B cell (primary cell): ENCODE data around the gene CNTNAP2. TPM values are rescaled to one million over a fixed set of nuclear protein-coding genes. Genes with fewer than 3 reads are reported as not detected.

Experiments used
- ATAC-seq: fragments of 200-7000 bp; cut with Tn5 transposase; one replicate; pipeline ENCODE4 v1.10.0; 2021; ENCODE audit warnings: low read depth, mild to moderate bottlenecking, moderate number of reproducible peaks, moderate library complexity
- CTCF ChIA-PET: fragments of 350-600 bp; sonication (Branson Sonifier 250); formaldehyde crosslinking; loops from one replicate; lab custom pipeline; 2021; ENCODE audit warnings: antibody characterized with exemption, inconsistent platforms; lab: Charles Lee
- POLR2A ChIA-PET: fragments of 350-600 bp; sonication (Branson Sonifier 250); formaldehyde crosslinking; loops from one replicate; lab custom pipeline; 2021; ENCODE audit warnings: antibody characterized with exemption; lab: Charles Lee
- DNase-seq: peaks from one replicate; pipeline ENCODE4 v3.0.0; 2013
- H2AFZ ChIP-seq: 2 replicates; pipeline ENCODE4 v1.6.1; 2012; ENCODE audit warnings: mild to moderate bottlenecking, low read depth, low read length; ENCODE audit not compliant: insufficient read depth, poor library complexity, severe bottlenecking
- H3K27ac ChIP-seq, 2 donors: 1 replicate in 1 of 2; 2 replicates in 1 of 2; pipeline ENCODE4 v1.5.1; 2012 to 2013; ENCODE audit warnings: low read length in 2 of 2, mild to moderate bottlenecking in 2 of 2, moderate library complexity in 1 of 2
- H3K27me3 ChIP-seq, 4 experiments: fragments of 200-600 bp in 1 of 4; sonication (generic) in 1 of 4; replicated peaks in 1 of 4; 1 replicate in 2 of 4; 2 replicates in 2 of 4; pipeline versions ENCODE4 v1.6.1 to v1.7.0; 2013 to 2016; ENCODE audit warnings: low read length in 3 of 4, mild to moderate bottlenecking in 2 of 4, mixed read lengths in 1 of 4, moderate library complexity in 1 of 4; ENCODE audit not compliant: insufficient read depth in 4 of 4, control insufficient read depth in 3 of 4; ENCODE audit errors: control extremely low read depth in 1 of 4
- H3K36me3 ChIP-seq, 2 experiments: replicated peaks in 1 of 2; 1 replicate in 1 of 2; 2 replicates in 1 of 2; pipeline versions ENCODE4 v1.6.1 to v1.7.1; 2013; ENCODE audit warnings: low read length in 1 of 2; ENCODE audit not compliant: insufficient read depth in 2 of 2, control insufficient read depth in 1 of 2; ENCODE audit errors: control extremely low read depth in 1 of 2, extremely low read depth in 1 of 2
- H3K4me1 ChIP-seq, 2 donors: fragments of 200-600 bp in 1 of 2; sonication (generic) in 1 of 2; 1 replicate in 1 of 2; 2 replicates in 1 of 2; pipeline versions ENCODE4 v1.5.1 to v1.6.1; 2013 to 2017; ENCODE audit warnings: low read length in 2 of 2; ENCODE audit not compliant: control insufficient read depth in 2 of 2, insufficient read depth in 2 of 2
- H3K4me2 ChIP-seq: replicated peaks from 2 replicates; pipeline ENCODE3; 2012; ENCODE audit warnings: mild to moderate bottlenecking, low read depth, low read length; ENCODE audit not compliant: poor library complexity, severe bottlenecking
- H3K4me3 ChIP-seq, 5 experiments: fragments of 200-600 bp in 1 of 5; sonication (generic) in 1 of 5; 1 replicate in 3 of 5; 2 replicates in 2 of 5; pipeline versions ENCODE4 v1.5.1 to v1.7.0; 2011 to 2016; ENCODE audit warnings: low read length in 4 of 5, mild to moderate bottlenecking in 4 of 5, low read depth in 2 of 5, control low read depth in 1 of 5, moderate library complexity in 1 of 5; ENCODE audit not compliant: insufficient read depth in 1 of 5; ENCODE audit errors: control extremely low read depth in 1 of 5, extremely low read depth in 1 of 5
- H3K79me2 ChIP-seq: fragments of 200-600 bp; sonication (generic); one replicate; pipeline ENCODE4 v1.6.0; 2016; ENCODE audit warnings: low read length; ENCODE audit not compliant: control insufficient read depth, insufficient read depth
- H3K9ac ChIP-seq: fragments of 200-600 bp; sonication (generic); 2 replicates; pipeline ENCODE4 v1.6.1; 2017; ENCODE audit warnings: mild to moderate bottlenecking, low read length, moderate library complexity
- H3K9me3 ChIP-seq, 3 donors: one replicate each; pipeline versions ENCODE4 v1.6.1 to v1.7.1; 2013; ENCODE audit warnings: low read length in 2 of 3; ENCODE audit not compliant: control insufficient read depth in 2 of 3, insufficient read depth in 1 of 3; ENCODE audit errors: control extremely low read depth in 1 of 3
- H4K20me1 ChIP-seq: 2 replicates; pipeline ENCODE4 v1.6.0; 2012; ENCODE audit warnings: mild to moderate bottlenecking, low read length; ENCODE audit not compliant: insufficient read depth, control insufficient read depth, poor library complexity, severe bottlenecking
- H3K27ac Mint-ChIP-seq: one replicate; pipeline ENCODE4 v1.8.0; 2021; ENCODE audit warnings: mixed read lengths
- H3K27me3 Mint-ChIP-seq: one replicate; pipeline ENCODE4 v1.8.0; 2021; ENCODE audit warnings: mixed read lengths
- H3K4me1 Mint-ChIP-seq: one replicate; pipeline ENCODE4 v1.8.0; 2021; ENCODE audit warnings: mixed read lengths
- H3K4me3 Mint-ChIP-seq: one replicate; pipeline ENCODE4 v1.8.0; 2021; ENCODE audit warnings: mixed read lengths
- H3K9me3 Mint-ChIP-seq: one replicate; pipeline ENCODE4 v1.8.0; 2022; ENCODE audit warnings: mixed read lengths; ENCODE audit not compliant: insufficient read depth
- CTCF ChIP-seq: fragments of 200-600 bp; IDR thresholded peaks from one replicate; pipeline ENCODE4 v1.8.0; 2022; ENCODE audit warnings: antibody characterized with exemption, mild to moderate bottlenecking
- EZH2 ChIP-seq: IDR thresholded peaks from 2 replicates; pipeline ENCODE4 v1.6.1; 2012; ENCODE audit warnings: borderline replicate concordance, low read depth, mild to moderate bottlenecking, moderate library complexity, low read length; ENCODE audit not compliant: insufficient read depth, poor library complexity, severe bottlenecking
- WGBS: methylation state at CpG from one replicate; pipeline ENCODE4 v1.1.5; 2013; ENCODE audit warnings: missing lambda C conversion rate; ENCODE audit not compliant: insufficient coverage; 5-methylcytosine and 5-hydroxymethylcytosine counted together
- intact Hi-C: fragments of 100-400 bp; cut with micrococcal nuclease; formaldehyde crosslinking; loops from one replicate; pipeline ENCODE4 v1.10.0; 2022
- polyA plus RNA-seq: library from polyadenylated mRNA; depleted of rRNA; stranded (reverse); fragments of >200 nt; gene quantifications from 2 replicates; pipeline ENCODE4 v1.2.3, GENCODE V29; 2012
- total RNA-seq, 2 donors: library from RNA; stranded (reverse); fragments of 120-200 nt in 1 of 2; gene quantifications; 1 replicate in 1 of 2; 2 replicates in 1 of 2; pipeline versions ENCODE4 v1.2.3 to v1.2.4, GENCODE V29; 2013 to 2022

The CNTNAP2 gene
- total and polyA plus RNA-seq, 2 donors (not counting 1 experiment from before 2014, with no cell fraction given) = 7.4 to 16.6 TPM

GRCh38 chr7:147276783-147277370 is 1160.3 kb downstream of the CNTNAP2 start:
- ChIA-PET CTCF (no interaction called here), POLR2A (no interaction called here)
- no peaks in the 10 kb centered on the region for H3K4me1 ChIP-seq
- Mint-ChIP-seq H3K4me3 (no peak overlapping the region), H3K27ac (no peak overlapping the region), H3K9me3 (peaks cover 8% of the 10 kb centered on the region), H3K4me1 (no peaks in the 10 kb centered on the region), H3K27me3 (no peaks in the 10 kb centered on the region)
- H3K9me3 ChIP-seq = peaks cover 0 to 3% (median 0%) of the 10 kb centered on the region in 3 donors
- no peak overlapping the region for H3K9ac ChIP-seq
- no peak overlapping the region for H3K4me3 ChIP-seq
- no peak overlapping the region for H3K27ac ChIP-seq
- DNase-seq (no peak), ATAC-seq (no peak)
- intact Hi-C loops = no loop called here
- H4K20me1 ChIP-seq = no peaks in the 10 kb centered on the region
- no peaks in the 10 kb centered on the region for H3K36me3 ChIP-seq
- no peak for TF ChIP-seq CTCF
- TF ChIP-seq EZH2 = no peak
- no peaks in the 10 kb centered on the region for H3K27me3 ChIP-seq
- WGBS = no CpG with 5 or more reads among the region's 6 CpGs
- H3K79me2 ChIP-seq = no peaks in the 10 kb centered on the region
- no peak overlapping the region for H3K4me2 ChIP-seq
- no peak overlapping the region for H2AFZ ChIP-seq

GRCh38 chr7:147279514-147279913 is 1162.9 kb downstream of the CNTNAP2 start:
- H3K27me3 ChIP-seq = no peaks in the 10 kb centered on the region
- H3K4me3 Mint-ChIP-seq = no peak overlapping the region
- H2AFZ ChIP-seq = no peak overlapping the region
- no peak overlapping the region for H3K27ac ChIP-seq
- no peaks in the 10 kb centered on the region for H4K20me1 ChIP-seq
- no peak overlapping the region for H3K27ac Mint-ChIP-seq
- no peaks in the 10 kb centered on the region for H3K4me1 Mint-ChIP-seq
- H3K9me3 ChIP-seq = no peaks in the 10 kb centered on the region
- H3K79me2 ChIP-seq = no peaks in the 10 kb centered on the region
- no peak for TF ChIP-seq EZH2
- no peak for TF ChIP-seq CTCF
- no peak overlapping the region for H3K4me2 ChIP-seq
- intact Hi-C loops = no loop called here
- 100% methylated on average over 1 of the region's 4 CpGs for WGBS
- CTCF ChIA-PET = no interaction called here
- no peak overlapping the region for H3K9ac ChIP-seq
- H3K4me1 ChIP-seq = no peaks in the 10 kb centered on the region
- POLR2A ChIA-PET = no interaction called here
- no peak for ATAC-seq
- DNase-seq = no peak
- no peaks in the 10 kb centered on the region for H3K27me3 Mint-ChIP-seq
- peaks cover 5% of the 10 kb centered on the region for H3K9me3 Mint-ChIP-seq
- H3K4me3 ChIP-seq = no peak overlapping the region
- H3K36me3 ChIP-seq = no peaks in the 10 kb centered on the region
